OCI-LY7 (cell line): Measurements from ENCODE around the gene DLGAP1.

Experiments
- EZH2phosphoT487 ChIP-seq: fragments of 200-600 bp; sonication (generic); IDR thresholded peaks from 2 replicates; pipeline ENCODE4 v1.6.1; 2018; ENCODE audit warnings: low read depth, borderline replicate concordance, mild to moderate bottlenecking, mixed run types, antibody characterized with exemption, low read length, moderate library complexity, mixed read lengths
- TF ChIP-seq, protein P1 (sequence below): fragments of 200-600 bp; sonication (generic); conservative IDR thresholded peaks from 2 replicates; pipeline ENCODE4 v1.5.1; 2014; ENCODE audit warnings: mild to moderate bottlenecking, antibody characterized with exemption, low read length, moderate library complexity, mixed read lengths

DNA sequence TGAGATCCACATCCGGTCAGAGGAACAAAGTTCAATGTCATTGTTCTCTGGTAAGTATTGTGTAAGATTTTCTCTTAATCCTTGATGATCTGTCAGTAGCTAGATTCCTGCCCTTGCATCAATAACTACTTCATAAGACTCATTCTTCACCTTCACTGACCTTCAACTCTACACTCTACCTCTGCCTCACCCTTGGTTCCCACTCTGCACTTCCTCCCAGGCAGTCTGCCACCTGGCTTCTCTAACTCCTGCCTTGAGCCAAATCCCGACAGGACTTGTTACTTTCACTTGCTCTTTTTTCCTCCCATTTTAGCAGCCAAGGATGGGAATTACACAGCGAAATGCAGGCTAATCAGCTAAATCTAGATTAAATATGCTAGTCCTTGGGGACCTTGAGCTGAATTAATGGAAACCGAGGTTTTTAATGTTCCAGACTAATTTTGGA lies 190.7 kb downstream of the DLGAP1 start:
- TF ChIP-seq, protein P1, sequence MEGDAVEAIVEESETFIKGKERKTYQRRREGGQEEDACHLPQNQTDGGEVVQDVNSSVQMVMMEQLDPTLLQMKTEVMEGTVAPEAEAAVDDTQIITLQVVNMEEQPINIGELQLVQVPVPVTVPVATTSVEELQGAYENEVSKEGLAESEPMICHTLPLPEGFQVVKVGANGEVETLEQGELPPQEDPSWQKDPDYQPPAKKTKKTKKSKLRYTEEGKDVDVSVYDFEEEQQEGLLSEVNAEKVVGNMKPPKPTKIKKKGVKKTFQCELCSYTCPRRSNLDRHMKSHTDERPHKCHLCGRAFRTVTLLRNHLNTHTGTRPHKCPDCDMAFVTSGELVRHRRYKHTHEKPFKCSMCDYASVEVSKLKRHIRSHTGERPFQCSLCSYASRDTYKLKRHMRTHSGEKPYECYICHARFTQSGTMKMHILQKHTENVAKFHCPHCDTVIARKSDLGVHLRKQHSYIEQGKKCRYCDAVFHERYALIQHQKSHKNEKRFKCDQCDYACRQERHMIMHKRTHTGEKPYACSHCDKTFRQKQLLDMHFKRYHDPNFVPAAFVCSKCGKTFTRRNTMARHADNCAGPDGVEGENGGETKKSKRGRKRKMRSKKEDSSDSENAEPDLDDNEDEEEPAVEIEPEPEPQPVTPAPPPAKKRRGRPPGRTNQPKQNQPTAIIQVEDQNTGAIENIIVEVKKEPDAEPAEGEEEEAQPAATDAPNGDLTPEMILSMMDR: no peak
- TF ChIP-seq EZH2phosphoT487: no peak
